Endodermal cell (in vitro differentiated cells): ENCODE measurements around the gene DSPP. TPM values are rescaled to one million over a fixed set of nuclear protein-coding genes. Genes with fewer than 3 reads are reported as not detected.

ENCODE experiments used
- DNase-seq: peaks from one replicate; pipeline ENCODE4 v3.0.0-alpha.2; 2017
- H3K27ac ChIP-seq: 2 replicates; pipeline ENCODE4 v1.5.1; 2013; ENCODE audit warnings: mild to moderate bottlenecking, low read depth, low read length, moderate library complexity
- H3K27me3 ChIP-seq: 2 replicates; pipeline ENCODE4 v1.6.1; 2013; ENCODE audit warnings: mild to moderate bottlenecking, low read length, moderate library complexity; ENCODE audit not compliant: insufficient read depth, control insufficient read depth, poor library complexity, severe bottlenecking
- H3K36me3 ChIP-seq: 2 replicates; pipeline ENCODE4 v1.7.0; 2013; ENCODE audit warnings: mild to moderate bottlenecking, low read length, moderate library complexity; ENCODE audit not compliant: control insufficient read depth, insufficient read depth
- H3K4me1 ChIP-seq: one replicate; pipeline ENCODE4 v1.7.0; 2013; ENCODE audit warnings: low read length; ENCODE audit not compliant: control insufficient read depth, insufficient read depth
- H3K4me3 ChIP-seq: 2 replicates; pipeline ENCODE4 v1.5.1; 2013; ENCODE audit warnings: mild to moderate bottlenecking, low read length, moderate library complexity
- H3K9ac ChIP-seq: 2 replicates; pipeline ENCODE4 v1.6.1; 2013; ENCODE audit warnings: mild to moderate bottlenecking, low read length, moderate library complexity; ENCODE audit not compliant: poor library complexity, severe bottlenecking; ENCODE audit errors: extremely low read depth
- H3K9me3 ChIP-seq: 2 replicates; pipeline ENCODE4 v1.6.1; 2013; ENCODE audit warnings: mild to moderate bottlenecking, low read length, moderate library complexity; ENCODE audit not compliant: control insufficient read depth
- H3K27ac Mint-ChIP-seq: 2 replicates; pipeline ENCODE4 v1.8.0; 2020; ENCODE audit warnings: mixed read lengths
- H3K27me3 Mint-ChIP-seq: 2 replicates; pipeline ENCODE4 v1.8.0; 2021; ENCODE audit warnings: mild to moderate bottlenecking, mixed read lengths; ENCODE audit not compliant: insufficient read depth
- H3K36me3 Mint-ChIP-seq: 2 replicates; pipeline ENCODE4 v1.8.0; 2020; ENCODE audit warnings: low read depth, mixed read lengths
- H3K4me1 Mint-ChIP-seq: 2 replicates; pipeline ENCODE4 v1.8.0; 2020; ENCODE audit warnings: mixed read lengths
- H3K4me3 Mint-ChIP-seq: 2 replicates; pipeline ENCODE4 v1.8.0; 2020; ENCODE audit warnings: mild to moderate bottlenecking, moderate library complexity, mixed read lengths
- H3K9me3 Mint-ChIP-seq: 2 replicates; pipeline ENCODE4 v1.8.0; 2020; ENCODE audit warnings: mild to moderate bottlenecking, mixed read lengths
- CTCF ChIP-seq: fragments of 200-600 bp; sonication (generic); conservative IDR thresholded peaks from 2 replicates; pipeline ENCODE4 v1.5.0; 2021; ENCODE audit warnings: antibody characterized with exemption, mild to moderate bottlenecking
- WGBS, 2 experiments: methylation state at CpG; one replicate each; pipeline versions ENCODE4 v1.1.5 to v1.1.7; 2013; ENCODE audit warnings: missing lambda C conversion rate in 2 of 2, mixed read lengths in 1 of 2; ENCODE audit not compliant: insufficient coverage in 1 of 2, insufficient read length in 1 of 2; 5-methylcytosine and 5-hydroxymethylcytosine counted together
- total RNA-seq, 2 donors: library from RNA; stranded (reverse); fragmentation: NEBNext Ultra II Directional in 1 of 2; extraction: Animal tissue kit (Norgen Biotek cat#: 25700) in 1 of 2; gene quantifications; 2 replicates in 1 of 2; 3 replicates in 1 of 2; pipeline ENCODE4 v1.2.1, GENCODE V29; 2021

Gene DSPP
- total RNA-seq, 2 donors from 2014 or later, result not detected

DNA sequence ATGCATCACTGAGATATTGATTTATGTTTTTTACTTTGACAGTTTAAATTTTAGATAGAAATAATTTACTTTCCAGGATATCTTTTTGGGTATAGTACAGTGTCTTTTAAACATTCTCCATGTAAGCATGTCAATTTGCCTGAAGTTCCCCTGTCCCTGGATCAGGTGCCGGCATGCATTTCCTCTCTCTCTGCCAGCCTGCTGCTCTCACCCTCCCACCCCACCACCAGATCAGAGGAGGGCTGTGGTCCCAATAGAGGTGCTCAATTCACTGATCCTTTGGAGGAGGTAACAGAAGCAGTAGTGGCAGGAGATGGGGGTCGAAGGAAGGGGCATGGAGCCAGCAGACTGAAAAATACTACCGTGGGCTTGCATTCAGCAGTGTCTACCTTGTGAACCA, 28.3 kb upstream of the DSPP start:
- peaks cover 2% of the 10 kb centered on the region for H3K9me3 Mint-ChIP-seq
- no peak for TF ChIP-seq CTCF
- Histone ChIP-seq H3K9me3 (no peaks in the 10 kb centered on the region), H3K36me3 (no peaks in the 10 kb centered on the region), H3K4me1 (no peaks in the 10 kb centered on the region), H3K27me3 (no peaks in the 10 kb centered on the region), H3K4me3 (no peak overlapping the region), H3K27ac (no peak overlapping the region), H3K9ac (no peak overlapping the region)
- no peak overlapping the region for H3K4me3 Mint-ChIP-seq
- no peaks in the 10 kb centered on the region for H3K4me1 Mint-ChIP-seq
- H3K27ac Mint-ChIP-seq, result no peak overlapping the region
- no peaks in the 10 kb centered on the region for H3K27me3 Mint-ChIP-seq
- no peaks in the 10 kb centered on the region for H3K36me3 Mint-ChIP-seq
- 71 to 89% methylated on average over 3 of the region's 3 CpGs for WGBS, 2 experiments
- peak; percentile 52 for DNase-seq

- no peak overlapping the region for H3K27ac ChIP-seq
- H3K4me3 ChIP-seq, result no peak overlapping the region
- H3K27me3 Mint-ChIP-seq, result no peaks in the 10 kb centered on the region
- no peaks in the 10 kb centered on the region for H3K4me1 Mint-ChIP-seq
- H3K9ac ChIP-seq, result no peak overlapping the region
- no peaks in the 10 kb centered on the region for H3K9me3 Mint-ChIP-seq
- H3K36me3 Mint-ChIP-seq, result no peaks in the 10 kb centered on the region
- 85 to 100% methylated on average over 1 to 2 of the region's 2 CpGs for WGBS, 2 experiments
- no peak overlapping the region for H3K27ac Mint-ChIP-seq
- TF ChIP-seq CTCF, result no peak
- H3K4me3 Mint-ChIP-seq, result no peak overlapping the region
- no peak for DNase-seq
- H3K27me3 ChIP-seq, result no peaks in the 10 kb centered on the region
- no peaks in the 10 kb centered on the region for H3K4me1 ChIP-seq
- H3K36me3 ChIP-seq, result no peaks in the 10 kb centered on the region
- no peaks in the 10 kb centered on the region for H3K9me3 ChIP-seq
These were observed 24.0 kb upstream of the DSPP start for GRCh38 chr4:87584222-87584908.

DNA sequence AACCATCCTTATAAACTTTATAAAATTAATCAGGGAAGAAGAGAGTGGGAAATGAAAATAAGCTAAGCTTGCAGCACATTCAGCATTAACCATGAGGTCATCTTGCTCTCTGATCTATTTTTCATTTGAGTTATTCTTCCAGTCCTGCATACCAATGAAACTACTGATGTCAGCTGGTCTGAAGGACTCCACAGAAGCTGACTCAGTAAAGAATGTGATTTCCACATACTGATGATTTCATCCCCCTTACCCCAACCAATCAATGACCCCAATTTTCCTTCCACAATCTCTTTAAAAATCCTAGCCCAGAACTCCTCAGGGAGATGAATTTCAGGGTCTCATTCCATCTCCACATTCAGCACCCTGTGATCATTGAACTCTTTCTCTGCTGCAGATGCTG, 18.8 kb upstream of the DSPP start:
- Mint-ChIP-seq H3K27me3 (no peaks in the 10 kb centered on the region), H3K4me3 (no peak overlapping the region), H3K36me3 (no peaks in the 10 kb centered on the region), H3K27ac (no peak overlapping the region), H3K4me1 (no peaks in the 10 kb centered on the region), H3K9me3 (no peaks in the 10 kb centered on the region)
- Histone ChIP-seq H3K27me3 (no peaks in the 10 kb centered on the region), H3K36me3 (no peaks in the 10 kb centered on the region), H3K9me3 (no peaks in the 10 kb centered on the region), H3K4me1 (no peaks in the 10 kb centered on the region), H3K27ac (no peak overlapping the region), H3K9ac (no peak overlapping the region), H3K4me3 (no peak overlapping the region)
- DNase-seq, result no peak
- TF ChIP-seq CTCF, result no peak
